HG03520 (cell line): ENCODE measurements around the gene S100A8.
"Not testable (repeated sequence)": the region's sequence is repeated elsewhere in the genome, so short reads cannot be mapped to it uniquely, and the experiment has no call there.

ENCODE experiments used
- ATAC-seq: cut with Tn5 transposase; IDR thresholded peaks from one replicate; pipeline ENCODE4 v1.9.1; 2021; ENCODE audit warnings: mild to moderate bottlenecking, moderate library complexity; ENCODE audit not compliant: unreplicated experiment

Gene S100A8

DNA sequence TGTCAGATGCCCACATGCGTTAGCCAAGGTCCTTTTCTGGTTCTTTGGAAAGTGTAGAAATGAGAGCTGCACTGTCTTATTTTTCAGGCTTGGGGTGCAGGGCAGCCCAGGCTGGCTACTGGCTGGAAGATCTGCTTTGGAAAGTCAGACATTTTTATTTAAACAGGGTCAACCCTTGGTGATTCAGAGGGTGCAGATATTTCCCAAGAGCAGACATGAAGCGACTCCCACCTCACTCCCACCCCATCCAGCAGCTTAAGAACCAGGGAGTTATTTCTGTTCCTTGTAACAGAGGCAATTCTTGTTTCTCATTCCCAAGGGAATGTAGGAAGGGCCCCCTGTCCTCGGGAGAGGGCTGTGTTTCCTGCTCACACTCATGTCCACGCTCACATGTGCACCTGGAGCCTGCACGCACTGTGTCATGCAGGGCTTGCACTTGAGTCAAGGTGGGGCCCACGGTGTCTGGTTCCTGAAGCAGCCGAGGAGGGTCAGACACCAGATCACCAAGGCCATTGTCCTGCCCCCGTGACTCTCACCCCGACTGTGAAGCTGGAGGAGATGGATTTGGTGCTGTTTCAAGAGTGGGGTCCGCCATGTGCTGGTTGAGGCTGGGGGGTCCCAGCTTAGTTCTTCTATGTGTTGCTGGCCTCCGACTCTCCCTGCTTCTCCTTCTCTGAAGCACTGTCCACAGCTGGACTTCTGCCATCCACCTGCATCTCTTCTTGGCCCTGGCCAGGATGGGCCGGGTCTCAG lies 26.4 kb upstream of the S100A8 start:
- ATAC-seq = no peak

DNA sequence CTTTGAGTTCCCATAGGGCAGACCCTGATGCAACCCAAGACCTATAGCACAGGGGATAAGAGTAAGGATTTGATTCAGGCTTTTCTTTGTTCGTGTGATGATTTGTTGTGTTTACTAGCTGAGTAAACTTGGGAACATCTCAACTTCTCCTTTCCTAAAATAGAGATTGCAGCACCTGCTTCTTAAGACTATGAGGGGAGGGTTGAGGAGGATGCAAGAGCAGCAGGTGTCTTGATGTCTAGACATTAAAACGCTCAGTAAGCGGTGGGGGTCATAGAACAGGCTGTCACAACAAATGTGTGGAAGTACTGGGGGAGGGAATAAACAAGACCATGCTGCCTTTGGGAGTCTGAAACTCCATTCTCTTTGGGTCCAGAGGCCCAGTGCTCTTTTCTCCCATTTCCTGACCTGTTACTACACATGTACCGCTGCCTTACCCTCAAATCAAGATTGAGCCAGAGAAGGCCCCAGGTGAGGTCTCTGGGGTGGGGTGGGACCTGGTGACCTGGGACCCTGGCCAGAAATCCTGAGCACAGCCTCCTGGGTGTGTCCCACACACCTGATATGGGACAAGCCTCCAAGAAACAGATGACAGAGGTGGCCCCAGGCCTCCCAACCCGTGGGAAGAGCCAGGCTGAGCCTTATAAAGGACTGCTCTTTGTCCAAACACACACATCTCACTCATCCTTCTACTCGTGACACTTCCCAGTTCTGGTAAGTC lies 25.1 kb upstream of the S100A8 start, which contains the start of gene S100A7A:
Gene S100A7A (plus strand): TSS at position 671 of the 721 bp plus-strand sequence. CDS start 1,563 bp downstream, outside the sequence.
- no peak for ATAC-seq

DNA sequence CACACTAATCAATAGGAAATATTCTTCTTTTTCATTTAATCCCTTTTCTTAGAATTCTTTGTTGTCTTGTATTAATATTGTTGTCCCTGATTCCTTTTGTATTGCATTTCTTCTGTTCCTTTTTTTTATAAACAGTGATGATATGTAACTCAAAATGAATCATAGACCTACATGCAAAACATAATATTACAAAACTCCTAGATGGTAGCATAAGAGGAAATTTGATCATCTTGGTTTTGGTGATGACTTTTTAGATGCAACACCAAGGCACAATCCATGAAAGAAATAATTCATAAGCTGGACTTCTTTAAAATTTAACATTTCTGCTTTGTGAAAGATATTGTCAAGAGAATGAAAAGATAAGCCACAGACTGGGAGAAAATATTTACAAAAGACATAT lies 23.1 kb upstream of the S100A8 start:
- ATAC-seq = not testable (repeated sequence)

GRCh38 chr1:153407274-153407673 lies 16.4 kb upstream of the S100A8 start:
- ATAC-seq = not testable (repeated sequence)

DNA sequence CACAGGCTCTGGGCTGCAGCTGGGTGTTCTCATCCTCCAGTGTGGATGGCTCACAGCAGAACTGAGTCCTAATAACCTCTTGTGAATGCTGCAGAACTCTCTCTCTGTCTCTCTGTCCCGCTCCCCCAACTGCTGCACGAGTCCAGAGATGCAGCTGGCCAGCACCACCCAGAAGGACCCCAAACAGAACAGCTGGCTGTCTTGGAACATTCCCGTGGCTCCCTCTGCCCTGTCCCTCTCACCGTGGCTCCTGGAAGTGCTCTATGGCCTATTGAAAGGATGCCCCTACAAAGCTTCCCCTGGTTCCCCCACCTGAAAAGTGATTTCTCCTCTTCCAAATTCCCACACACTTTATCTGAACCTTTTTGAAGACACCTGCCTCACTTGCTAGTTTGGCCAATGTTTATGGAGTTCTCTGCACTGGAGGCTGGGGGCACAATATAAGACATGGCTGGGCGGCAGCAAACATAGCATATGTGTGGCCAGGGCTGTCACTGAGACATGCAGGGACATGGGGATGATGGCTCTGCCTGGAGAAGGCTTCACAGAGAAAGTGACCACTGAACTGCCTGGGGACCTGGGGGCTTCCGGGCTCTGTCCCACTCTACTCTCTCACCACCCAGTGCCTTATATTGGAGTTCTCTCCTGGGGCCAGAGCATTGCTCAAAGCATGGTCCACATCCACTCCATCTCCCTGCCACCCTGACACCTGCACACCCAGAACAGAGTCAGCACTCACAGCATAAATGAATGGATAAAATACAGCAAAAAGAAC lies 15.1 kb upstream of the S100A8 start:
- ATAC-seq = not testable (repeated sequence)

DNA sequence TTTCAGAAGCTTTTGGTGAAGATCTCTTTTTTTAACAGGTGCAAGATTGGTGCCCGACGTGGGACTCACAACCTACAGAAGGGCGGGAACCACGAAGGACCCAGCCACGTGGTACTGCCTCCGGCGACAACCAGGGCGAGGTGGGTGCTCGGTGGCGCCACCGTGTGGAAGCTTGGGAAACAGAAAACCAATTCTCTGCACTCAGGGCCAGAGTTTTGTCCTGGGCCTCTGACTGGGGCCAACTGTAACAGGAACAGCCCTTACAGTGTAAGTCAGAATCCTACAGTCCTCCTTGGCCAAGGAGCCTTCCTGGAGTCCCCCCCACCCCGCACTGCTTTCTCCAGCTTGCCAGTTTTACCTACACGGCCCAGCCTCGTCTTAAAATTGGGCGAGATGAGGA lies 13.9 kb upstream of the S100A8 start:
- no peak for ATAC-seq

DNA sequence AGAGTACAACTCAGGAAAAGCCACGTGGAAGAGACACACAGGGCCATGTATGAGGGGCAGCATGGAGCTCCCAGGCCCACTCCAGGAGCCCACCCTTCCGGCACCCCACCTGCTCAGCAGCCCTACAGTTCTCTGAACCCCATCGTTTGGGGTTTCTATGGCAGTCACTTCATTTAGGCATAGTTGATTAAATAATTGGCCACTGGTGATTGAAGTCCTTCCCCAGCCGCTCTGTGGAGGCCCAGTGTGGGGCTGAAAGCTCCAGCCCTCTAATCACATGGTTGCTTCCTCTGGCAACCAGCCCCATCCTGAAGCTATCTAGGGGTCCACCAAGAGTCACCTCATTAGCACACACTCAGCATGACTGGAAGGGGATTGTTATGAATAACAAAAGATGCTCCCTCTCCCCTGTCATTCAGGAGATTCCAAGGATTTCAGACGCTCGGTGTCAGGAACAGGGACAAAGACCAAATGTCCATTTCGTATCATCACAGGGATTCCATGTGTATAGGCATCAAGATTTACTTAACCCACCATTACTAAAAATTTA lies 13.3 kb upstream of the S100A8 start:
- no peak for ATAC-seq

DNA sequence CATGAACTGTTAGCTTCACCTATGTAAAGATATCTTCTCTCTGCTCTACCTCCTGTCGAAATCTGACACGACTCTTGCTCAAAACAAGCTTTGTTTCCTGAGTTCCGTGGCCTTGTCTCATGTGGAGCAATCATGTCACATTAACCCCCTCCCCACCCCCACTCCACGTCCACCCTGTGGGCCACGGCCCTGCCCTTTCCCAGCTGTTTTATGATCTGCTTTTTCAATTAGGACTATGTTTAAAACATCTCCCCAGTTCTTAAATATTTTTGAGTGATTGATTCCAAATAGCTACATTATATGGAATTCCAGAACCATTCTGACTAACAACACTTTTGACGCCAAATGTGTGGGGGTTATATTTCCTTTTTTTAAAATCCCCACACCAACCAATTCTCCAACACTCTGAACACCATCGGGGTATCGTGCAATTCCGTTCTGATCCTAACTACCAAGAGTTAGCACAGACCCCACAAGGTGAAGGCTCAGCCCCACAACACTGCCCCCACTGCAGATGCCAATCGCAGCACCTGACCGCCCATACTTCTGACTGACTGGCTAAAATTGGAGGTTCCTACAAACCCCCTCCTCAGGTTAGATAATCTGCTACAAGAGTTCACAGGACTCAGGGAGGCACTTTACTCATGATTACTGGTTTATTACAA lies 12.7 kb upstream of the S100A8 start:
- ATAC-seq = no peak

GRCh38 chr1:153402226-153402625 lies 11.4 kb upstream of the S100A8 start:
- no peak for ATAC-seq

DNA sequence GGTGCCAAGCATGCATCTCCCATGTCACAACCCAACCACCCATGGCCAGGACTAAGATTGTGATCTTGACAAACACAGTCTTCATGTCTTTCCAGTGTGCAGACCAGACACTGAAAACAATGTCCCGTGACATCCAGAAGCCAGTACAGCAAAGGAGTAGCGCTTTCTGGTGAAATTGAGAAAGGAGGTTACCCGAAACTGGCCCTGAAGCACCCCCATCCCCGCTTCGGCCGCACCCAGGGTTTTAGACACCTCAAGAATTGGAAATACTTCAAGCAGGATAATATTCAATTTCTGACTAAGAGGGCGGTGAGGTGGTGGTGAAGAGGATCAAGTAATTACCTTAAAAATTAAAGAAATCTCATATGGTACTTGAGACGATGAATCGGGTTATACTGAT lies 10.6 kb upstream of the S100A8 start:
- no peak for ATAC-seq

GRCh38 chr1:153400244-153400643 lies 9.4 kb upstream of the S100A8 start:
- ATAC-seq = no peak

- no peak for ATAC-seq
Observed at GRCh38 chr1:153399401-153400055, 8.7 kb upstream of the S100A8 start.

DNA sequence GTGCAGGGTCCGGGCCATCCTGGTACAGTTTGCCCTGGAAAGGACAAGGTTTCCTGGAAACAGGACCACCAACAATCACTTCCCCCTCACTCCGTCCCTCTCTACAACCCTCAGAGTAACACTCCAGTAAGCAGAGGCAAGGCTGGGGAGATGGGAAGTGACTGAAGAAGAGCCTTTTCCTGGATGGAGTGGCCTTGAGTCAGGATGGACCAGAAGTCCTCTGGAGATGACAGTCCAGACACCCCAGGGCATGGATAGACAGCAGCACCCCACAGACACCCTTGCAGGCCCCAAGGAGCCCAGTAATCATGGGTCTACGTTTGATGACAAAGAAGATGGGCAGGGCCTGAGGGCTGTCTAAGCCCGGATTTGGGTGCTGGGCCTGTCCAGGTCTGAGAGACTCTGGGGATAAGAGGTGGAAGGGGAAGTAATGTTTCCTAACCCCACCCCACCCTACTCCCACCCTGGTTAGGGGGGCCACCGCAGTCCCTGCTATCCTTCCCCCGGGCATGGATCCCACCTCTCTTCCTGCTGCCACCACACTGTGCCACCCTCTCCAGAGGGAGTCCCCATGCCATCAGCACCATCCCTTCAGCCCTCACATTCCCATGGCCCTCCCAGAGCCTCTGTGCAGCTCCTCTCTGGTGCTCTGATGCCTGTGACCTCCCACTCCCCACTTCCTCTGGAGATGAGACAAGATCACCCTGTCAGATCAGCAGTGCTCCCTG lies 7.2 kb upstream of the S100A8 start:
- no peak for ATAC-seq

DNA sequence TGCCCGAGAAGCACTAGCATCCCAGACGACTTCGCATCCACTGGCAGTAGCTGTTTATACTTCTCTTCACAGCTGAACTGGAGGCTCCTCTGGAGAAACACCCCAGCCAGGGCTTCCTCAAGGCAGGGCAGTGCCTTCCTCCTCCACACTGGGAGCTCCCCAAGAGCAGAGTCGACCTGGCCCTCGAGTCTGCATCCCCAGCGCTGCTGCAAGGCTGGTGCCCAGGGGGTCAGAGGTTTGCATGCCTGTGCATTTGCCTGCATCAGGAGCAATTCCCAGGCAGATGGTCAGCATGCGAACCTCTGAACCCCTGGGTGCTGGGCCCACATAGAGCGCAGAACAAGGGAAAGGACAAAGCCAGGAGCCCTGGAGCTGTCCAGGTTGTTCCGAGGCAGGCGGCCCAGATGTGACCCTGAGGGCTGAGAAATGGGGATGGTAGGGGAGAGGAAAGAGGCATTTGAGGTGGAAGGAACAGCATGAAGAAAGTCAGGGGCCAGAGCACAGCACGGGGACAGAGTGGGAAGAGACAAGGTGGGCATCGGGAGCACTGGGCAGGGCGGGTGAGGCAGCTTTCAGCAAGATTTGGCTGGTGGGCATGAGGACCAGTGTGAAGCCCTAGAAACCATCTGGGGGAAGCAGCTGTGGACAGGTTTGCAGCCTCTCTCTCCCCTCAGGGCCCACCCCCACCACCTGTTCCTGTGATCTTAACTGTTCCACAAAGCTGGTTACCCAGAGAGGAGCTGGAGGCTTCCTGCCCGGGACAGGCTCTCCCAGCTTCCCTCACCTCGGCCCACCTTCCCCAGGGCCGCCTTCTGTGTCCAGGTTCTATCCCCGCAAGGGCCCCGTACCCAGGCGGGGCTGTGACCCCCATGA lies 6.4 kb upstream of the S100A8 start:
- no peak for ATAC-seq

DNA sequence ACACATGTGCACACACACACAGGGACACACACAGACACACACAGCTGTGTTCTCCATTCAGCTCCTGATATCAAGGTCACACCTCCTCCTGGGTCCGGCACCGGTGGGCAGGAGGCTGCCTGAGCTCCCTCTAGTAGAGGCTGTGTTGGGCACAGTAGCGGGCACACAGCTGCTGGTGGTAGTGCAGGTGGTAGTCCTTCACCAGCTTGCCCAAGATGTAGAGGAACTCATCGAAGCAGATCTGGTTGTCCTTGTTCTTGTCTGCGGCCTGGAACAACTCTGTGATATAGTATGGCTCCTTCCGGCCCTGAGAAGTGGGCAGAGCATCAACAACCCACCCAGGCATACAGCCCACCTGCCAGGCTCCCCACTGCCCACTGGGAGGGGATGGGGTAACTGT lies 5.6 kb upstream of the S100A8 start:
- no peak for ATAC-seq

DNA sequence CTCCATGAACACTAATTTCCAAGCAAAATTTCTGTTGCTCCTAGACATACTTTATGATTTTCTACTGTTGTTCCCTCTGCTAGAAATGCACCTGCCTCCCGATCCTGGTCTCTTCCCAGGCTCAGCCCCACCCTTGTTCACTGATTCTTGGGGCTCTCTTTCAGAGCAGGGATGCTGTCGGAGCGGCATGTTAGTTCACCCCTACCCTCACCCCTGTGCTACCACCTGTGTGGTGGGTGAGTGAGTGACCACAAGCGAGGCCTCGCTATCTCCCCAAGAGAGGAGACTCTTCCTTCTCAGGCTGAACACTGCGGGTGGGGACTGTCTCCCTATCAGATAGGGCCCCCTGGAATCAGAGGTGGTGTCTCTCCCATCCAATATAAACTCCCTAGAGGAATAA lies 4.9 kb upstream of the S100A8 start:
- no peak for ATAC-seq

- no peak for ATAC-seq
Observed at GRCh38 chr1:153395136-153395685, 4.3 kb upstream of the S100A8 start.

DNA sequence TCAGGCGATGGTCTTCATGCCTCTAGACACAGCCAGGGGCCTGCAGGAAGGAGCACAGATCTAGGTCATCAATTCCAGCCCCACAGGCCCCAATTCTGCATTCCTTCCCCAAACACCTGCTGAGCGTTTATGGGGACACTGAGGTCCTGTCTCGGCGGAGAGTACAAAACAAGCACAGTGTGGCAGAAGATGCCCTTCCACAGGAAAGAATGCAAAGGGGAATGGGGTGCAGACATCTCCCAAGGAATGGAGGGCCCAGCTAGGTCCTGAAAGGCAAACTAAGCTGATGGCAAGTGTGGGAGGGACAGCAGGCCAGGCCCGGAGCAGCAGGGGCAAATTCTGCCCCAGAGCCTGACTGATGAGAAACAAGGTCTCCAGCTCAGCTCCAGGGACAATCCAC lies 3.5 kb upstream of the S100A8 start:
- ATAC-seq = no peak
